Left ventricle myocardium inferior (tissue), 1 donor: ENCODE measurements around the gene AMIGO3. TPM values are rescaled to one million over a fixed set of nuclear protein-coding genes. Genes with fewer than 3 reads are reported as not detected.

Experiments used
- DNase-seq: peaks from one replicate; pipeline ENCODE4 v3.0.0-alpha.2; 2020
- H3K27ac ChIP-seq: fragments of 200-600 bp; replicated peaks from 2 replicates; pipeline ENCODE4 v1.8.0; 2021
- H3K27me3 ChIP-seq: fragments of 200-600 bp; 2 replicates; pipeline ENCODE4 v1.8.0; 2021; ENCODE audit warnings: low read depth
- H3K36me3 ChIP-seq: fragments of 200-600 bp; 2 replicates; pipeline ENCODE4 v1.8.0; 2021
- H3K4me1 ChIP-seq: fragments of 200-600 bp; 2 replicates; pipeline ENCODE4 v1.8.0; 2021
- H3K4me3 ChIP-seq: fragments of 200-600 bp; 2 replicates; pipeline ENCODE4 v1.8.0; 2021; ENCODE audit warnings: mild to moderate bottlenecking, moderate library complexity
- H3K9me3 ChIP-seq: fragments of 200-600 bp; replicated peaks from 2 replicates; pipeline ENCODE4 v1.8.0; 2021
- intact Hi-C: fragments of 100-400 bp; cut with micrococcal nuclease; formaldehyde crosslinking; loops from one replicate; pipeline ENCODE4 v1.11.0; 2022
- long read RNA-seq: library from polyadenylated mRNA; unstranded; transcript quantifications from one replicate; pipeline ENCODE4 v2.0.0, GENCODE V29; 2021
- total RNA-seq: library from RNA; stranded (reverse); fragmentation: NEBNext Ultra II Directional; extraction: Animal tissue kit (Norgen Biotek cat#: 25700); gene quantifications from one replicate; pipeline ENCODE4 v1.2.1, GENCODE V29; 2021
- TF ChIP-seq, protein P1 (sequence below): fragments of 200-600 bp; IDR thresholded peaks from 2 replicates; pipeline ENCODE4 v1.8.0; 2021; ENCODE audit warnings: antibody characterized with exemption, mild to moderate bottlenecking, borderline replicate concordance
- donor health status: DM: no; HTN: yes; CAD: no; lungs with severe emphysema.

AMIGO3 gene, protein sequence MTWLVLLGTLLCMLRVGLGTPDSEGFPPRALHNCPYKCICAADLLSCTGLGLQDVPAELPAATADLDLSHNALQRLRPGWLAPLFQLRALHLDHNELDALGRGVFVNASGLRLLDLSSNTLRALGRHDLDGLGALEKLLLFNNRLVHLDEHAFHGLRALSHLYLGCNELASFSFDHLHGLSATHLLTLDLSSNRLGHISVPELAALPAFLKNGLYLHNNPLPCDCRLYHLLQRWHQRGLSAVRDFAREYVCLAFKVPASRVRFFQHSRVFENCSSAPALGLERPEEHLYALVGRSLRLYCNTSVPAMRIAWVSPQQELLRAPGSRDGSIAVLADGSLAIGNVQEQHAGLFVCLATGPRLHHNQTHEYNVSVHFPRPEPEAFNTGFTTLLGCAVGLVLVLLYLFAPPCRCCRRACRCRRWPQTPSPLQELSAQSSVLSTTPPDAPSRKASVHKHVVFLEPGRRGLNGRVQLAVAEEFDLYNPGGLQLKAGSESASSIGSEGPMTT
- total RNA-seq: not detected
- long read RNA-seq: 0 reads

DNA sequence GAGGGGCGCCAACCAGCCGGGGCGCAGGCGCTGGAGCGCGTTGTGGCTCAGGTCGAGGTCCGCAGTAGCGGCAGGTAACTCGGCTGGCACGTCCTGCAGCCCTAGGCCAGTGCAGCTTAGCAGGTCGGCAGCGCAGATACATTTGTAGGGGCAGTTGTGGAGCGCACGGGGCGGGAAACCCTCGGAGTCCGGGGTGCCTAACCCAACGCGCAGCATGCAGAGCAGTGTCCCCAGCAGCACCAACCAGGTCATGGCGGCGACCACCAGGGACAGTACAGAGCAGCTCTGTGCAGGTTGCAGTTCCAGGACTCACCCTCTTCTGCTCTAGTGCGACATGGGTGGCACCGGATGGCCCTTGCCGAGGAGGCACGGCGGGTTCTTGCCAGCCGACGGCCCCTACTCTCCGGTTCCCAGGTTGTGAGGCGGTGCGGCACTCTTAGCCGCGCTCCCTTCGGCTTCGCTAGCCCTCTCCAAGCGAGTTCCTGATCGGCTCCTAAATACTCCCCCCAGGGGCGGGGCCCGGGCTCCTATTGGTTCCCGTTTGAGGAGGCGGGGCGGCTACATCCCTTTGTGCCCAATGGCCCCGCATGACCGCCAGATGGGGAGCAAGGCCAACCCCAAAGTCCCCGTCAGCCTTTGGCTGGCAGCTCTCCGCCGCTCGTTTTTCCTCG, at the start of gene AMIGO3:
Gene AMIGO3, minus strand, starts transcription at position 471 of the 671 bp plus-strand sequence. Its CDS starts 219 bp downstream, at position 252.
- intact Hi-C loops: no loop called here
- no peaks in the 10 kb centered on the region for H3K9me3 ChIP-seq
- H3K27ac ChIP-seq: peak within 1 kb of the TSS; percentile 82
- H3K36me3 ChIP-seq: peaks cover 40% of the 10 kb centered on the region
- H3K4me3 ChIP-seq: peak within 1 kb of the TSS; percentile 78
- peaks cover 52% of the 10 kb centered on the region for H3K4me1 ChIP-seq
- H3K27me3 ChIP-seq: no peaks in the 10 kb centered on the region
- DNase-seq: peak; percentile 97
- TF ChIP-seq, protein P1, sequence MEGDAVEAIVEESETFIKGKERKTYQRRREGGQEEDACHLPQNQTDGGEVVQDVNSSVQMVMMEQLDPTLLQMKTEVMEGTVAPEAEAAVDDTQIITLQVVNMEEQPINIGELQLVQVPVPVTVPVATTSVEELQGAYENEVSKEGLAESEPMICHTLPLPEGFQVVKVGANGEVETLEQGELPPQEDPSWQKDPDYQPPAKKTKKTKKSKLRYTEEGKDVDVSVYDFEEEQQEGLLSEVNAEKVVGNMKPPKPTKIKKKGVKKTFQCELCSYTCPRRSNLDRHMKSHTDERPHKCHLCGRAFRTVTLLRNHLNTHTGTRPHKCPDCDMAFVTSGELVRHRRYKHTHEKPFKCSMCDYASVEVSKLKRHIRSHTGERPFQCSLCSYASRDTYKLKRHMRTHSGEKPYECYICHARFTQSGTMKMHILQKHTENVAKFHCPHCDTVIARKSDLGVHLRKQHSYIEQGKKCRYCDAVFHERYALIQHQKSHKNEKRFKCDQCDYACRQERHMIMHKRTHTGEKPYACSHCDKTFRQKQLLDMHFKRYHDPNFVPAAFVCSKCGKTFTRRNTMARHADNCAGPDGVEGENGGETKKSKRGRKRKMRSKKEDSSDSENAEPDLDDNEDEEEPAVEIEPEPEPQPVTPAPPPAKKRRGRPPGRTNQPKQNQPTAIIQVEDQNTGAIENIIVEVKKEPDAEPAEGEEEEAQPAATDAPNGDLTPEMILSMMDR: peak; percentile 70

DNA sequence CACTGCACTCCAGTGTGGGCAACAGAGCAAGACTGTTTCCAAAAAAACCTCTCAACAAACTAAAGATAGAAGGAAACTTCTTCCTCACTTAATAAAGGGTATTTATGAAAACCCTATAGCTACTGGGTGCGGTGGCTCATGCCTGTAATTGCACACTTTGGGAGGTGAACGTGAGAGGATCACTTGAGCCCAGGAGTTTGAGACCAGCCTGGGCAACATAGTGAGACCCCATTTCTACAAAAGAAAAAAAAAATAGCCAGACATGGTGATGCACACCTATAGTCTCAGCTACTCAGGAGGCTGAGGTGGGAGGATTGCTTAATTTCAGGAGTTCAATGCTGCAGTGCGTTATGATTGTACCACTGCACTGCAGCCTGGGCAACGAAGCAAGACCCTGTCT, 44.5 kb upstream of the AMIGO3 start:
- DNase-seq: no peak
- Histone ChIP-seq H3K27me3 (no peaks in the 10 kb centered on the region), H3K4me3 (no peak overlapping the region), H3K36me3 (no peaks in the 10 kb centered on the region), H3K27ac (no peak overlapping the region), H3K9me3 (no peaks in the 10 kb centered on the region), H3K4me1 (peaks cover 5% of the 10 kb centered on the region)
- TF ChIP-seq, protein P1: no peak
- intact Hi-C loops: no loop called here

DNA sequence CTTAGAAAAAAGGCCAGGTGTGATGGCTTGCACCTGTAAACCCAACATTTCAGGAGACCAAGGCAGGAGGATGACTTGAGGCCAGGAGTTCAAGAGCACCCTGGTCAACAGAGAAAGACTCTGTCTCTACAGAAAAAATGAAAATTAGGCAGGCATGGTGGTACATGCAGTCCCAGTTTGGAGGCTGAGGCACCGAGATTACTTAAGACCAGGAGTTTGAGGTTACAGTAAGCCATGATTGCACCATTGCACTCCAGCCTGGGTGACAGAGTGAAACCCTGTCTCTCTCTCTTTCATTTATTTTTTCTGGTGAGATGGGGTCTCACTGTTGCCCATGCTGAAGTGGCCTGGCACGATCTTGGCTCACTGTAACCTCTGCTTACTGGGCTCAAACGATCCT, 42.2 kb upstream of the AMIGO3 start:
- DNase-seq: no peak
- intact Hi-C loops: no loop called here
- Histone ChIP-seq H3K27ac (no peak overlapping the region), H3K9me3 (no peaks in the 10 kb centered on the region), H3K27me3 (no peaks in the 10 kb centered on the region), H3K36me3 (no peaks in the 10 kb centered on the region), H3K4me3 (no peak overlapping the region), H3K4me1 (peaks cover 21% of the 10 kb centered on the region)
- TF ChIP-seq, protein P1: no peak

DNA sequence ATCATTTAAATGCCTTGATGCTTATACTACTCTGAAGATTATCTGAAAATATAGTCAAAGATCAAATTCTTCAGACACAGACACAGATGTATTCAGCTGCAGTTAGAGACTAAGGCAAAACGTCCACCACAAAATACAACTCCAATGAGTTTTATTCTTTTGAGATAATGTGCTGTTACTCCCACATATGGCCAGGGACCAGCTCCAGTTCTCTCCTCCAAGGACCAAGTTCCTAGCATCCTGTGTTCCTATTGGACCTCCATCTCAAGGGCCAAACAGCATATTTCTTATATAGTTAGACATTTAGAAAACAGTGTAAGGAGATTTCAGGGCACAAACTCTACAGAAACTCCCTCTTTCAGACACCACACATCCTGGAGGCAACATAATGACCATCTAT, 39.7 kb upstream of the AMIGO3 start:
- Histone ChIP-seq H3K9me3 (no peaks in the 10 kb centered on the region), H3K27ac (no peak overlapping the region), H3K4me1 (peaks cover 39% of the 10 kb centered on the region), H3K27me3 (no peaks in the 10 kb centered on the region), H3K4me3 (no peak overlapping the region), H3K36me3 (no peaks in the 10 kb centered on the region)
- intact Hi-C loops: no loop called here
- TF ChIP-seq, protein P1: no peak
- no peak for DNase-seq

DNA sequence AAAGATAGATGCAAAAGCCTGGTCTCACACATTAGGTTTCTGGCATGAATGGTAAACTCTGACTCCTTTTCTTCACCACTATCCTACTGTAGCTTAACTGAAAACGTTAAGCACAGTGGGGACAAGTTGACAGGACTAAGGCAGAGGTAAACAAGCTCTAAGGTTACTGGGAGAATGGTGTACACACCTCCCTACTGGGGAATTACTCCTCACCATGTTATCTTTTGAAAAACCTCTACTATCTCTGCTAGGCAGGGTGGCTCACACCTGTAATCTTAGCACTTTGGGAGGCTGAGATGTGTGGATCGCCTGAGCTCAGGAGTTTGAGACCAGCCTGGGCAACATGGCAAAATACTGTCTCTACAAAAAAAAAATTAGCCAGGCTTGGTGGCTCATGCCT, 37.7 kb upstream of the AMIGO3 start:
- Histone ChIP-seq H3K4me1 (peaks cover 48% of the 10 kb centered on the region), H3K27ac (no peak overlapping the region), H3K27me3 (no peaks in the 10 kb centered on the region), H3K4me3 (no peak overlapping the region), H3K9me3 (no peaks in the 10 kb centered on the region), H3K36me3 (no peaks in the 10 kb centered on the region)
- intact Hi-C loops: no loop called here
- TF ChIP-seq, protein P1: no peak
- DNase-seq: no peak
